SH-SY5Y (cell line): Measurements from ENCODE around the gene CSNK1A1L.

Source experiments
- GATA2 ChIP-seq: IDR thresholded peaks from 2 replicates; pipeline ENCODE4 v1.6.1; 2011; ENCODE audit warnings: mild to moderate bottlenecking, low read depth, low read length
- GATA3 ChIP-seq: IDR thresholded peaks from 2 replicates; pipeline ENCODE4 v1.6.1; 2011; ENCODE audit warnings: low read depth, mild to moderate bottlenecking, low read length, moderate library complexity

GRCh38 chr13:37069597-37070103, 35.8 kb downstream of the CSNK1A1L start:
- TF ChIP-seq GATA2 (no peak), GATA3 (no peak)
